HG03432 (cell line): ENCODE measurements around the gene MTR.
"Not testable (repeated sequence)": the region's sequence is repeated elsewhere in the genome, so short reads cannot be mapped to it uniquely, and the experiment has no call there.

Experiments
- ATAC-seq: cut with Tn5 transposase; IDR thresholded peaks from one replicate; pipeline ENCODE4 v1.9.1; 2021; ENCODE audit warnings: mild to moderate bottlenecking, moderate library complexity; ENCODE audit not compliant: unreplicated experiment

The MTR gene

DNA sequence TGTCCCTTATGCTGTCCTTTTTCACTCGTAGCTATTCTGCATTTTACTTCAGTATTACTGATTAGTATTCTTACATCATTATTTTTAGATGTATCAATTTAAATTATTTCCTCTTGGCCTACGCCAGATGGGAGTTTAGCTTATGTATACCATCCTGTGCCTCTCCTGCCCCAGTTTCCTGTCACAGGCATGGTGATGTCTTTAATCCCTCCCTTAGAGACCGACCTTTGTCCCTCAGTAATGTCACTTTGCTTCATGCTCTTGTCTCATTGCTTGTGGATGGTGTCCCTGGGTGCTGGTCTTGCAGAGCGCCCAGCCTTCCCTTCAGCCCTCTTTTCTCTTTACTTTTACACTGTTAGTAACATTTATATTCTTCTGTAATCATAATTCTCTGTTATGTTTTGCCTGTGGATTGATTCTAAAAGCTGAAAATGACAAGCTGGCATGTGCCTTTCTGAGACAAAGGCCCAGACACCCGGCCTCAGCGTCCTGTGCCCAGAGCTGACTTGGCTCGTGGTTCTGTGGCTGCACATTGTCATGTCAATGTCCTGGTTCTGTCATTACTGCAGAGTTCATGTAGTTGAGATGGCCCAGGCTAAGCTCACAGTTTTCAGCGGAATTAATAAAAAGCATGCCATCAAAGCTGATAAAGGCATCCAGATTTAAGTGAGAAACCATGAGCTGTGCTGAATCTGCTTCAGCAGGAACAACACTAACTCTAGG is 100.7 kb downstream of the MTR start:
- ATAC-seq = no peak

- no peak for ATAC-seq
Observed at GRCh38 chr1:236896716-236897115, 101.6 kb downstream of the MTR start.

DNA sequence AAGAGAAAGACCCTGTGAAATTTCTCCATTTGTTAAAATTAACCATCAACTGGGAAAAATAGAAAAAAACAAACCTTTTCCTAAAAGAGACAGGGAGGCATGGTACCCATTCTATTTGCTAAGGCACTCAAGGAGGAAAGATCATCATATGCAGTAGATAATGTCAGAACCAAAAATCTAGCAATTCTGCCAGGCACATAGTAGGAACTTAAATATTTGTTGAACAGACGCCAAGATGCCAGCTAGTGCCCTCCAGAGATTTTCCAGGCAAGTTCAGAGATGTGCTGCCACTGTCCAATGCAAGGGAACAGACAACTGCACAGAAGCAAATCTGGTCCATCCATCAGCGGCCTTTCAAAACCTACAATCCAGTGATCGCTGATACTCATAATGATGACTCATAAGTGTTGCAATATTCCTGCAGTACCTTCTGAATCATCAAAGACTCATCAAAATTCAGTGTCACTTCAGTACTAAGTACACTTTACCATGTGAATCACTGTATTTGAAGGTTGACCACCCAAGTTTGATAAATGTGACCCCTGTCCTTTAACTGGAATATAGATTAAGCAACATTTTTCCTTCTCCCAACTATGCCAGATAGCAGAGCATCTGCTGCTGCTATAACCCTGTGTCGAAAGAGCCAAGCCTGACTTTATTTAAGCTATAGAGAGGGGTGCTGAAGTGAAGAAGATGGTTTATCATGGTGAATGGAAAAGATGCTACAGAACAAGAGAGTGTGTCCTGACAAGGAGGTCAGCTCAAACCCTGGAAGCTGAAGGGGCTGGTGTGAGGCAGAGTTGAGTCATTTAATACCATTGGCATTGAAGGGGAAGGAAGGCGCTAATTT is 110.0 kb downstream of the MTR start:
- ATAC-seq = no peak

GRCh38 chr1:236907205-236907604 is 112.1 kb downstream of the MTR start:
- ATAC-seq = no peak

DNA sequence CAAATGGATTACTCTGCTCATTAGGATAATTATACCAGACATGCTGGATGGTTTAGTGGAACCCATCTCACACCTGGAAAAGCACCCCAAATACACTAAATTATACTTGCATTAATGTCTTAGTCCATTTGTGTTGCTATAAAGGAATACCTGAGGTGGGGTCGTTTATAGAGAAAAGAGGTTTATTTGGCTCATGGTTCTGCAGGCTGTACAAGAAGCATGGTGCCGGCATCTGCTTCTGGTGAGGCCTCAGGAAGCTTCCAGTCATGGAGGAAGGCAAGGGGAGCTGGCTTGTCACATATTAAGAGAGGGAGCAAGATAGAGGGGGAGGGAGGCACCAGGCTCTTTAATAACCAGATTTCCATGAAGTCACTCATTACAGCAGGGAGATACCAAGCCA is 113.6 kb downstream of the MTR start:
- ATAC-seq = no peak

DNA sequence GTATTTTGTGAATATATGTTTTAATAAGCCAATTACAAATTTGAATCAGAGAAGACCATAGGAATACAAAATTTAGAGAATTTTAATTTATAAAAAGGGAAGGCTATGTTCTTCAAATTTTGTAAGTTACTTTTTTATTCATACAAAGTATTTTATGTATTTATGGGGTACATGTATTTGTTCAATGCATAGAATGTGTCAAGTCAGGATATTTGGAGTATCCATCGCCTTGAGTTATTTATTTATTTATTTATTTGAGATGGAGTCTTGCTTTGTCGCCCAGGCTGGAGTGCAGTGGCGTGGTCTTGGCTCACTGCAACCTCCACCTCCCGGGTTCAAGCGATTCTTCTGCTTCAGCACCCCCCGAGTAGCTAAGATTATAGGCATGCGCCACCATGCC is 116.0 kb downstream of the MTR start:
- ATAC-seq = not testable (repeated sequence)

- no peak for ATAC-seq
Observed at GRCh38 chr1:236913371-236914037, 118.4 kb downstream of the MTR start.

- ATAC-seq = no peak
Observed at GRCh38 chr1:236914375-236914774, 119.3 kb downstream of the MTR start.

- ATAC-seq = no peak
Observed at GRCh38 chr1:236916131-236916800, 121.2 kb downstream of the MTR start.

- no peak for ATAC-seq
Observed at GRCh38 chr1:236917448-236917847, 122.4 kb downstream of the MTR start.

- no peak for ATAC-seq
Observed at GRCh38 chr1:236920286-236920894, 125.3 kb downstream of the MTR start.

GRCh38 chr1:236921610-236922009 is 126.5 kb downstream of the MTR start:
- ATAC-seq = no peak

DNA sequence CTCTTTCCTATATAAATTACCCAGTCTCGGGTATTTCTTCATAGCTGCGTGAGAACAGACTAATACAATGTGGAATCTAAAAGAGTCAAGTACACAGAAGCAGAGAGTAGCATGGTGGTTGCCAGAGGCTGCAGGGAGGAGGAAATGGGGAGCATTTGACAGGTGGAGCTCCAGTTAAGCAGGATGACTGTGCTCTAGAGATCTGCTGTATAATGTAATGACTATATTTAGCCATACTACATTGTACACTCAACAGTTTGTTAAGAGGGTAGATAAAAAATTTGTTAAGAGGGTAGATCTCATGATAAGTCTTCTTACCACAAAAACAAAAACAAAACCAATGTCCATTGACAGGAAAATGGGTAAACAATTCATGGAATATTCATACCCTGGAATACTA is 127.1 kb downstream of the MTR start:
- no peak for ATAC-seq

DNA sequence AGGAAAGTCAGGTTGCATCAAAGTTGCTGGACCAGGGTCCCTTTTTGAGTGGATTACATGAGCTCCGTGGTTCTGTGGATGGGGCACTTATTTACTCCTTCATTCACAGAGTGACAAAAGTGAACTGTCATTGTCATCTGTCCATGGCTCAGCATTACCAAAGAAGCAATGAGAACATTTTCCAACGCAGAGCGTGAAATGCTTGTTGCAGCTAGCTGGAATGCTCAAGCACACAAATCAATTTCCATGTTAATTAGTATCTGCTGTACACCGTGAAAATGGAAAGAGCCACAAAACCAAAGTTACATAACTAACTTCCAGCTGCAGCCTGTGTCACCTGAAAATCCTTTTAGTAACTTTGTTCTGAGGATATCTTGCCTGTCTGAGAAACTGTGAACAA is 130.3 kb downstream of the MTR start:
- ATAC-seq = no peak

DNA sequence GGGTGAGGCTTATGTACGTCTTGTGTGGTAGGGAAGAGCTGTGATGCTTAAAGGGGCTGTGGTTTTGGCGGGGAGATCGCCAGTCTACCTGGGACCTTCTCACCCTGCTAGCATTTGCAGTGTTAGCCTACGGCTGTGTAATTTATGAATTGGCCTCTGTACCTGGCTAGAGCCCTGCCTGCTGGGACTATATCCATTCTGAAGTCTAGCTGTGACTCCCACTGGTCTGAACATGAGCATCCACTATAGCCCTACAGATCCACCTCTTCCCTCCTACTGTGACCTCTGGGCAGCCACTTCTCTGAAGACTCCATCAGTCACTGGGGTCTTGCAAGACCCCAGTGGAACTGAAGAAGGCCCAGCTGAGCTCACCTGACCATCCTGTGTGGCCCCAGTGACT is 135.4 kb downstream of the MTR start:
- ATAC-seq = no peak

DNA sequence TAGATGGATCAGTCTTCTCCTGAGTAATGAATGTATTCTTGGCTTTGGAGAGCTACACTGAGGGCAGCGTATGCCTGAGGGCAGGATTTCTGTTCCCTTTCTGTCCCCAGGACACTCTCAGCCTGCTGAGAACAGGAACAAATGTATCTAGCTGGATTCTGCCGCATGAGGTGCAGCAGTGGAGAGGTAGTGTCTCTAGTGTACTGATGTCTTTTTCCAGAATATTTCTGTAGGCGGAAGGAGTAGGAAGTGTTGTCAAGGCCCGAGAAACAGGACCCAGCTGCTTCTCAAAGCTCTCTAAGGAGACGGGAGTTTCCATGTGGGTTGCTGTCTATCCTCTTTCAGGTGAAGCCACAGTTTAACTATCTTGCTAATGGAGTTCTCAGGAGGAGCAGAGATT is 143.7 kb downstream of the MTR start:
- ATAC-seq = no peak

DNA sequence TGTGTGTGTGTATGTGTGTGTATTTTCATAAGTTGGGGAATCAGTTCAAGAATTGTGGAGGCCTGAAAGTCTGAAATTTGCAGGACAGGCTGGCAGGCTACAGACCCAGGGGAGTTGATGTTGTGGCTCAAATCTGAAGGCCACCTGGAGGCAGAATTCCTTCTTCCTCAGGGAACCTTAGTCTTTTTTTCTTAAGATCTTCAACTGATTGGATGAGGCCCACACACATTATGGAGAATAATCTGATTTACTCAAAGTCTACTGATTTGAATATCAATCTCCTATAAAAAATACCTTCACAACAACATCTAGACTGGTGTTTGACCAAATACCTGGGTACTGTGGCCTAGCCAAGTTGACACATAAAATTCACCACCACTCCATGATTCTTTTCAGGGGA is 147.3 kb downstream of the MTR start:
- ATAC-seq = no peak

- ATAC-seq = no peak
Observed at GRCh38 chr1:236944556-236944955, 149.5 kb downstream of the MTR start.

GRCh38 chr1:236945002-236945401 is 149.9 kb downstream of the MTR start:
- ATAC-seq = no peak

- no peak for ATAC-seq
Observed at GRCh38 chr1:236947794-236948193, 152.7 kb downstream of the MTR start.

DNA sequence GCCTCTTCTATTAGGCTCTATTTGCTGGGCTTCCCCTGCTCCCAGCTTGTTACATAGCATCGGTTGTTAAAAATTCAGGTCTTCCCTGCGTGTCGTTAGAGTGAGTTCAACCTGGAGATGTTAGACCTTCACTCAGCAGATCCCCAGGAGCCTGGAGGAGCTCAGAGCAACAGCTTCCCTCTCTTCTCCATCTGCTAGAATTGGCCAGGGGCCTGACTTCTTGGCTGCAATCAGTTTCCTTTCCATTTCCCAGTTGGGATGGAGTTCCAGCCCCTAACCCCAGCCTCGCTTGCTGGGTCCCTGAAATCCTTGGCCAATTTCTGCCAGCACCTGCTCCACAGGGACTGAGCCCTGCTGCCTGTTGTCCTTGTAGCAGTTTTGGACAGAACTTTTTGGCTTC is 153.3 kb downstream of the MTR start:
- no peak for ATAC-seq
